K562 (cell line): ENCODE data around the gene JMY. TPM values are rescaled to one million over a fixed set of nuclear protein-coding genes. Genes with fewer than 3 reads are reported as not detected.

ENCODE experiments used
- ATF7 ChIP-seq: fragments of 450-650 bp; IDR thresholded peaks from 2 replicates; pipeline ENCODE4 v1.7.1; 2014; ENCODE audit warnings: mild to moderate bottlenecking, moderate library complexity
- CBX3 ChIP-seq, 2 experiments: IDR thresholded peaks; 1 replicate in 1 of 2; 2 replicates in 1 of 2; pipeline ENCODE4 v1.6.1; 2012; ENCODE audit warnings: inconsistent platforms in 2 of 2, low read length in 2 of 2, borderline replicate concordance in 1 of 2, control low read depth in 1 of 2
- CHD1 ChIP-seq: fragments of 200-600 bp; sonication (generic); IDR thresholded peaks from one replicate; pipeline ENCODE4 v1.6.1; 2012; ENCODE audit warnings: mild to moderate bottlenecking, moderate library complexity, low read length, inconsistent platforms
- CREB1 ChIP-seq, 2 experiments: sonication (generic) in 1 of 2; formaldehyde crosslinking in 1 of 2; IDR thresholded peaks; 2 replicates each; pipeline versions ENCODE4 v1.6.1 to v1.8.0; 2012 to 2022; ENCODE audit warnings: inconsistent platforms in 1 of 2, mild to moderate bottlenecking in 1 of 2, missing genetic modification reagents in 1 of 2, moderate library complexity in 1 of 2
- FOXM1 ChIP-seq, 2 experiments: fragments of 450-650 bp in 1 of 2; sonication (generic) in 1 of 2; formaldehyde crosslinking in 1 of 2; IDR thresholded peaks; 2 replicates each; pipeline versions ENCODE4 v1.6.1 to v1.9.0; 2017 to 2022; ENCODE audit warnings: low read depth in 2 of 2, mild to moderate bottlenecking in 2 of 2, missing genetic modification reagents in 1 of 2, moderate library complexity in 1 of 2
- HDAC1 ChIP-seq, 2 experiments: fragments of 450-650 bp; IDR thresholded peaks; 2 replicates each; pipeline ENCODE4 v1.6.1; 2016 to 2017; ENCODE audit warnings: inconsistent platforms in 1 of 2, mild to moderate bottlenecking in 1 of 2, moderate library complexity in 1 of 2
- KDM2B ChIP-seq: fragments of 250-450 bp; sonication (Bioruptor Pico); IDR thresholded peaks from 2 replicates; pipeline ENCODE4 v1.8.0; 2021; ENCODE audit warnings: mild to moderate bottlenecking, moderate library complexity
- MEF2D ChIP-seq: conservative IDR thresholded peaks from 2 replicates; pipeline ENCODE4 v1.6.1; 2016; ENCODE audit warnings: low read depth, missing genetic modification characterization, missing compliant biosample characterization
- OTX1 ChIP-seq: fragments of 450-650 bp; formaldehyde crosslinking; IDR thresholded peaks from 2 replicates; pipeline ENCODE4 v1.4.0; 2022; ENCODE audit warnings: mild to moderate bottlenecking
- SMARCA4 ChIP-seq: fragments of 450-650 bp; IDR thresholded peaks from 2 replicates; pipeline ENCODE4 v1.6.1; 2016
- YY1 ChIP-seq, 3 experiments: IDR thresholded peaks; 2 replicates each; pipeline ENCODE4 v1.6.1; 2011; ENCODE audit warnings: low read length in 2 of 3, mild to moderate bottlenecking in 2 of 3, moderate library complexity in 2 of 3, borderline replicate concordance in 1 of 3, control low read depth in 1 of 3, low read depth in 1 of 3; ENCODE audit not compliant: insufficient read depth in 3 of 3, insufficient replicate concordance in 2 of 3, control insufficient read depth in 1 of 3, insufficient read length in 1 of 3; ENCODE audit errors: extremely low read depth in 1 of 3
- ZNF121 ChIP-seq: sonication (generic); formaldehyde crosslinking; conservative IDR thresholded peaks from 2 replicates; pipeline ENCODE4 v1.8.0; 2022; ENCODE audit warnings: missing genetic modification reagents
- polyA plus RNA-seq, 8 experiments: library from polyadenylated mRNA; depleted of rRNA in 4 of 8; stranded (reverse) in 5 of 8; unstranded in 3 of 8; fragments of >200 nt; fragmentation: Nextera tagmentation in 2 of 8; fragmentation: Illumina TruSeq in 1 of 8; extraction: Ambion mirVana in 2 of 8; extraction: Trizol in 1 of 8; gene quantifications; 2 replicates each; pipeline versions ENCODE4 v1.2.1 to v1.2.3, GENCODE V29; 2011 to 2014; ENCODE audit warnings: inconsistent platforms in 1 of 8, missing spikeins in 1 of 8
- total RNA-seq, 7 experiments: library from RNA; depleted of rRNA in 6 of 7; stranded (reverse); fragments of >200 nt in 6 of 7; fragmentation: Illumina TruSeq in 2 of 7; extraction: Trizol in 2 of 7; gene quantifications; 2 replicates each; pipeline versions ENCODE4 v1.2.1 to v1.2.3, GENCODE V29; 2011 to 2021; ENCODE audit warnings: low replicate concordance in 1 of 7
- TF ChIP-seq, protein P1 (sequence below): IDR thresholded peaks from 2 replicates; pipeline ENCODE4 v1.6.1; 2014; ENCODE audit warnings: antibody characterized with exemption
- TF ChIP-seq, protein P2 (sequence below): sonication (generic); formaldehyde crosslinking; IDR thresholded peaks from 2 replicates; pipeline ENCODE4 v1.5.0; 2020; ENCODE audit warnings: missing genetic modification reagents
- TF ChIP-seq, protein P3 (sequence below): IDR thresholded peaks from 2 replicates; pipeline ENCODE4 v1.6.1; 2011; ENCODE audit not compliant: insufficient read length; ENCODE audit errors: extremely low read depth
- TF ChIP-seq, protein P4 (sequence below), 3 experiments: fragments of 200-800 bp in 1 of 3; sonication (Bioruptor generic) in 1 of 3; sonication (generic) in 1 of 3; formaldehyde crosslinking in 1 of 3; IDR thresholded peaks; 2 replicates each; pipeline versions ENCODE4 v1.6.1 to v1.8.0; 2016 to 2022; ENCODE audit warnings: mild to moderate bottlenecking in 2 of 3, missing compliant biosample characterization in 2 of 3, missing genetic modification characterization in 2 of 3, missing genetic modification reagents in 1 of 3
- TF ChIP-seq, protein P5 (sequence below): sonication (generic); formaldehyde crosslinking; IDR thresholded peaks from 2 replicates; pipeline ENCODE4 v1.8.0; 2022; ENCODE audit warnings: missing genetic modification reagents, mild to moderate bottlenecking, moderate library complexity, borderline replicate concordance
- TF ChIP-seq, protein P6 (sequence below): fragments of 450-650 bp; IDR thresholded peaks from 2 replicates; pipeline ENCODE4 v1.6.1; 2014; ENCODE audit warnings: low read depth, mild to moderate bottlenecking, moderate library complexity, borderline replicate concordance

The JMY gene
- total and polyA plus RNA-seq, 9 of the 15 experiments (the other 6 are each of a cell fraction or from before 2014, with no cell fraction given): 1.1 to 5.5 (median 3.7) TPM

DNA sequence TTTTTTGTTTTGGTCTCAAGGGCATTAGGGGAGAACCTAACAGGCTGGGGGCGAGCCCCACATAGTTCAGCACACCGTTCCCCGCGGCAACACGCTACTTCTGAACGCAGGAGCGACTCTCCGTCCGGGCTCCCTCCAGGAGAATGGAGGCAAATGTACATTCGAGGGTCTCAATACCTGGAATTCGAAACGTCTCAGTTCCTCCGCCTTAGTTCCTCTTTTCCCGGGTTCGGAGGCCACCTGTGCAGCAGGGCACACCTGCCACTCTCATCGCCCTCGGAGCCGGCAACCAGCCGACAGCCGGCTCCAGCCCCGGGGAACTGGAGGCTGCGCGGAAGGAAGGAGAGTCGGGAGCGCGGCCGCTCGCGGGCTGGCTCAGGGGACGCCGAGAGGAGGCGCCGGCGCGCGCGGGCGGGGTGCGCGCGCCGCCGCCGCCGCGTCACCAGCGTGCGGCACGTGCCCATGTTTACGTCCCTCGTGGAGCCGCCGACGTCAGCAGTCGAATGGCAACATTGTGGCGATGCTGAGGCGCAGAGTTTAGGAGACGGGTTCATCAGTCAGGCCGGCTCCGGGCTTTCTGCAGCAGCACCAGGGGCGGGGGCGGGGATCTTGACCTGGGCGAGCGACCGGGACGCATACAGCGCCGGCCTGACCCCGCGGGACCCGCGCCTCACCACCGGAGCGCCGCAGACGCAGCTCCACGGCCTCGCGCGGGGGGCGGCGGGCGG lies at the start of gene JMY (continued):
- TF ChIP-seq, protein P1, sequence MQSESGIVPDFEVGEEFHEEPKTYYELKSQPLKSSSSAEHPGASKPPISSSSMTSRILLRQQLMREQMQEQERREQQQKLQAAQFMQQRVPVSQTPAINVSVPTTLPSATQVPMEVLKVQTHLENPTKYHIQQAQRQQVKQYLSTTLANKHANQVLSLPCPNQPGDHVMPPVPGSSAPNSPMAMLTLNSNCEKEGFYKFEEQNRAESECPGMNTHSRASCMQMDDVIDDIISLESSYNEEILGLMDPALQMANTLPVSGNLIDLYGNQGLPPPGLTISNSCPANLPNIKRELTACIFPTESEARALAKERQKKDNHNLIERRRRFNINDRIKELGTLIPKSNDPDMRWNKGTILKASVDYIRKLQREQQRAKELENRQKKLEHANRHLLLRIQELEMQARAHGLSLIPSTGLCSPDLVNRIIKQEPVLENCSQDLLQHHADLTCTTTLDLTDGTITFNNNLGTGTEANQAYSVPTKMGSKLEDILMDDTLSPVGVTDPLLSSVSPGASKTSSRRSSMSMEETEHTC: peak; percentile 32; the same call in 1 of the 2 replicates
- TF ChIP-seq, protein P2, sequence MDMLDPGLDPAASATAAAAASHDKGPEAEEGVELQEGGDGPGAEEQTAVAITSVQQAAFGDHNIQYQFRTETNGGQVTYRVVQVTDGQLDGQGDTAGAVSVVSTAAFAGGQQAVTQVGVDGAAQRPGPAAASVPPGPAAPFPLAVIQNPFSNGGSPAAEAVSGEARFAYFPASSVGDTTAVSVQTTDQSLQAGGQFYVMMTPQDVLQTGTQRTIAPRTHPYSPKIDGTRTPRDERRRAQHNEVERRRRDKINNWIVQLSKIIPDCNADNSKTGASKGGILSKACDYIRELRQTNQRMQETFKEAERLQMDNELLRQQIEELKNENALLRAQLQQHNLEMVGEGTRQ (CRISPR knock-in tag): peak; percentile 84
- no peak for TF ChIP-seq FOXM1 (IDR thresholded peaks at IDR 0.05; ENCODE audit: low read depth)
- TF ChIP-seq FOXM1 (CRISPR knock-in tag; IDR thresholded peaks at IDR 0.05; ENCODE audit: low read depth): 0 out of 2 replicates have a peak, but pooled peaks have one; percentile 9
- TF ChIP-seq SMARCA4: peak; percentile 10; the same call in 1 of the 2 replicates
- peak in 1 of 2 experiments; percentile 36; a peak in 2 of 4 replicates for TF ChIP-seq HDAC1 (IDR thresholded peaks at IDR 0.05)
- TF ChIP-seq CBX3 (IDR thresholded peaks at IDR 0.05; ENCODE audit: borderline replicate concordance in 1 of 2, low read length in 2 of 2): peak in 1 of 2 experiments; percentile 26; a peak in 1 of 3 replicates
- TF ChIP-seq, protein P3, sequence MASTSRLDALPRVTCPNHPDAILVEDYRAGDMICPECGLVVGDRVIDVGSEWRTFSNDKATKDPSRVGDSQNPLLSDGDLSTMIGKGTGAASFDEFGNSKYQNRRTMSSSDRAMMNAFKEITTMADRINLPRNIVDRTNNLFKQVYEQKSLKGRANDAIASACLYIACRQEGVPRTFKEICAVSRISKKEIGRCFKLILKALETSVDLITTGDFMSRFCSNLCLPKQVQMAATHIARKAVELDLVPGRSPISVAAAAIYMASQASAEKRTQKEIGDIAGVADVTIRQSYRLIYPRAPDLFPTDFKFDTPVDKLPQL: no peak
- TF ChIP-seq, protein P4, sequence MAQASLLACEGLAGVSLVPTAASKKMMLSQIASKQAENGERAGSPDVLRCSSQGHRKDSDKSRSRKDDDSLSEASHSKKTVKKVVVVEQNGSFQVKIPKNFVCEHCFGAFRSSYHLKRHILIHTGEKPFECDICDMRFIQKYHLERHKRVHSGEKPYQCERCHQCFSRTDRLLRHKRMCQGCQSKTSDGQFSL (CRISPR knock-in tag; IDR thresholded peaks at IDR 0.05): no peak
- TF ChIP-seq, protein P4 (tag; IDR thresholded peaks at IDR 0.05): no peak
- TF ChIP-seq OTX1: no peak
- TF ChIP-seq, protein P5, sequence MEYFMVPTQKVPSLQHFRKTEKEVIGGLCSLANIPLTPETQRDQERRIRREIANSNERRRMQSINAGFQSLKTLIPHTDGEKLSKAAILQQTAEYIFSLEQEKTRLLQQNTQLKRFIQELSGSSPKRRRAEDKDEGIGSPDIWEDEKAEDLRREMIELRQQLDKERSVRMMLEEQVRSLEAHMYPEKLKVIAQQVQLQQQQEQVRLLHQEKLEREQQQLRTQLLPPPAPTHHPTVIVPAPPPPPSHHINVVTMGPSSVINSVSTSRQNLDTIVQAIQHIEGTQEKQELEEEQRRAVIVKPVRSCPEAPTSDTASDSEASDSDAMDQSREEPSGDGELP (CRISPR knock-in tag): peak; percentile 65; the same call in 1 of the 2 replicates
- peak; percentile 87 for TF ChIP-seq CREB1 (IDR thresholded peaks at IDR 0.05)
- peak; percentile 87 for TF ChIP-seq CREB1 (CRISPR knock-in tag; IDR thresholded peaks at IDR 0.05)
- peak in 1 of 3 experiments; percentile 49 for TF ChIP-seq YY1 (IDR thresholded peaks at IDR 0.05; ENCODE audit: borderline replicate concordance in 1 of 3, control insufficient read depth in 1 of 3, extremely low read depth in 1 of 3, insufficient read depth in 3 of 3, insufficient read length in 1 of 3, insufficient replicate concordance in 2 of 3, low read depth in 1 of 3, low read length in 2 of 3)
- no peak for TF ChIP-seq KDM2B (CRISPR knock-in tag)
- TF ChIP-seq ZNF121 (CRISPR knock-in tag): no peak
- peak; percentile 20 for TF ChIP-seq CHD1
- TF ChIP-seq ATF7: peak; percentile 65; the same call in 1 of the 2 replicates
- no peak for TF ChIP-seq MEF2D (tag)
- TF ChIP-seq, protein P6, sequence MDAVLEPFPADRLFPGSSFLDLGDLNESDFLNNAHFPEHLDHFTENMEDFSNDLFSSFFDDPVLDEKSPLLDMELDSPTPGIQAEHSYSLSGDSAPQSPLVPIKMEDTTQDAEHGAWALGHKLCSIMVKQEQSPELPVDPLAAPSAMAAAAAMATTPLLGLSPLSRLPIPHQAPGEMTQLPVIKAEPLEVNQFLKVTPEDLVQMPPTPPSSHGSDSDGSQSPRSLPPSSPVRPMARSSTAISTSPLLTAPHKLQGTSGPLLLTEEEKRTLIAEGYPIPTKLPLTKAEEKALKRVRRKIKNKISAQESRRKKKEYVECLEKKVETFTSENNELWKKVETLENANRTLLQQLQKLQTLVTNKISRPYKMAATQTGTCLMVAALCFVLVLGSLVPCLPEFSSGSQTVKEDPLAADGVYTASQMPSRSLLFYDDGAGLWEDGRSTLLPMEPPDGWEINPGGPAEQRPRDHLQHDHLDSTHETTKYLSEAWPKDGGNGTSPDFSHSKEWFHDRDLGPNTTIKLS: peak; percentile 87
